Retina (tissue), 1 donor: ENCODE data around the gene SLC4A1AP.
"Not testable (repeated sequence)": the region's sequence is repeated elsewhere in the genome, so short reads cannot be mapped to it uniquely, and the experiment has no call there.

Experiments
- DNase-seq: peaks from one replicate; pipeline ENCODE4 v3.0.0-alpha.2; 2016

Gene SLC4A1AP

DNA sequence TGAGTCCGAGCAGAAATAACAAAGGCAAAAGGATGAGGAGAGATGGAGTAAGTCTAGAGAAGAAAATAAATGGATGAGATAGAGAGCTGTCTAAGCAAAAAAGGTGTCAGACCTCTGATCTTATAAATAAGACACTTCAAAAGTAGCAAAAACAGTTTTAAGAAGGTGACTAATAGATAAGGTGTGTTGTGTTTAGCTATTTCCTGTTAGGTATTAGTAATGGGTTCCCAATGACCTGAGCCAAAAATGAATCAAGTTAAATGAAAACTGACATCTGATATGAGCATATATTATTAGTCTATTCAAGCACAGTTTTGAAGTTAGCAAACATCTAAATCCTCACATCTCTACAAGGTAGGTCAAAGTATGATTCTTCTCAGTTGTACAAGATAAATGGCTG, 10.9 kb upstream of the SLC4A1AP start:
- DNase-seq, result no peak

DNA sequence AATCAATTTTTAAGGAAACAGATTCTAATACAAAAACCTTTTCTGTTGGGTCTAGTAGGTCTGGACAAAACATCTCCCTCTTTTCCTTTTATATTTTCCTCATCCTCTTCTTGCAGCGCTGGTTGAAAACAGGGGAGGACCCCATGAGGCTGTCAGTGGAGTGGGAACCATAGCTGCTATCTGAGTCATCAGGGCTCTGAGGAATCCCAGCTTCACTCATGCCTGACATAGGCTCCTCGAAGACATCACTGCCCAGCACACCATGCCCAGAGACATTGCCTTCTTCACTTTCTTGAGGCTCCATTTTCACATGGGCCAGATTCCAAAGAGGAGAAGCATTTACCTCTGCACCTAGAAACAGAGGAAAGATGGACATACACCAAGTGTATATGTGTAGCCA, 10.3 kb upstream of the SLC4A1AP start:
- no peak for DNase-seq

DNA sequence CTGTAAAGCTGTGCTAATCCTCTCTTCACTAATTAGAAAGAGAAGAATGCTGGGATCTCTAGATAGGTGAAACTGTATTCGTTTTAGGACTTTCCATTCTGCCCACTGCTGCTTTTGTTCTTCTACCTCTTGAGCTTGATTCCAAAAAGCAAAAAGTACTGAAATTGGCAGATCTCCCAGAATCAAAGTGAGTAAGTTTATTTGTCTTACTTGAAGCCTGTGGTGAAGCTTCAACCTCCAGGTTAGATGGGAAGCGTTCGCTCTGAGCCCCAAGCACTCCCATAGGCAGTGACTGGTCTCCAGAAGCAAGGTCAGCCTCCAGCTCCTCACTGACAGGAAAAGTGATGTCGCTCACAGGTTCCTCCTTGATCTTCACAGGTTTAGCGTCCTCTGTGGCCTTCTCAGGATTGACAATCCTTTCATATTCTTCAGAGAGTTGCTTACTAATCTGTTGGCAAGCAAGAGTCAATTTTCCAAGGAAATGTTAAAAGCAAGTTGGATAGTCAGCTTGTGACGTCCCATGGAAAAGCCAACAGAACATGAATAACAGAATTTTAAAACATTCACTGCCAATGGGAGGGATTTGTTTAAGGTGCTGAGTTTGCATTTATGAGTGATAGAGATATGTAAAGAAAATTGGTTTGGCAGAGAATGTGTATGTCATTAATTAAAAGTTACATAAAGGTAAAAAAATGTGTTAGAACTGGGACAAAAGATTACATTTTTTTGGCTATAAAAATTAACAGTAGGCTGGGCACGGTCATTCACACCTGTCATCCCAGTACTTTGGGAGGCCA, 8.3 kb upstream of the SLC4A1AP start:
- no peak for DNase-seq

DNA sequence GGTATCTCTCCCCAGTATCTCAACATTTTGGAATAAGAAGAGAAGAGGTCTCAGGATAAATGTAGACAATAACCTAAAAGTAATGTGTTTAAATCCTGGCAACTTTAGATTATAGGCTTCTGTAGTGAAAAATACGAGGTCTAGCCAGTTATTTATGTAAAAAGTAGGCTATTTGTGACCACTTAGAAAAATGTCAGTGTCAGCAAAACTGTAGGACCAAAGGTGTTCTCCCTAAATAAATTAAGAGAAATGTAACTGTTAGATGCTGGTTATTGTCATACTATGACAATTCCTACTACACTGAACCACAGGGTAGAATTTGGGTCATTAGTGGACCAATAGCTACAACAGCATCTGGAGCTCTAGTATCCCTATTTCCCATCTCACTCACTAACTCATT, 2.3 kb upstream of the SLC4A1AP start:
- no peak for DNase-seq

DNA sequence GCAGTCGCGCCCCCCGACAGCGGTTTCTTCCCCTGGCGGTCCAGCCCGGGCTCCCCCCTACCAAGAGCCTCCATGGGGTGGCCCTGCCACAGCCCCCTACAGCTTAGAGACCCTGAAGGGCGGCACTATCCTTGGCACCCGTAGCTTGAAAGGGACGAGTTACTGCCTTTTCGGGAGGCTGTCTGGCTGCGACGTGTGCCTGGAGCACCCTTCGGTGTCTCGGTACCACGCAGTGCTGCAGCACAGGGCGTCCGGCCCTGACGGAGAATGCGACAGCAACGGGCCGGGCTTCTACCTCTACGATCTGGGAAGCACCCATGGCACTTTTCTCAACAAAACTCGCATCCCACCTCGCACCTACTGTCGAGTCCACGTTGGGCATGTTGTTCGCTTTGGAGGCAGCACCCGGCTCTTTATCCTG, 475 bp downstream of the SLC4A1AP start:
- DNase-seq, result no peak

DNA sequence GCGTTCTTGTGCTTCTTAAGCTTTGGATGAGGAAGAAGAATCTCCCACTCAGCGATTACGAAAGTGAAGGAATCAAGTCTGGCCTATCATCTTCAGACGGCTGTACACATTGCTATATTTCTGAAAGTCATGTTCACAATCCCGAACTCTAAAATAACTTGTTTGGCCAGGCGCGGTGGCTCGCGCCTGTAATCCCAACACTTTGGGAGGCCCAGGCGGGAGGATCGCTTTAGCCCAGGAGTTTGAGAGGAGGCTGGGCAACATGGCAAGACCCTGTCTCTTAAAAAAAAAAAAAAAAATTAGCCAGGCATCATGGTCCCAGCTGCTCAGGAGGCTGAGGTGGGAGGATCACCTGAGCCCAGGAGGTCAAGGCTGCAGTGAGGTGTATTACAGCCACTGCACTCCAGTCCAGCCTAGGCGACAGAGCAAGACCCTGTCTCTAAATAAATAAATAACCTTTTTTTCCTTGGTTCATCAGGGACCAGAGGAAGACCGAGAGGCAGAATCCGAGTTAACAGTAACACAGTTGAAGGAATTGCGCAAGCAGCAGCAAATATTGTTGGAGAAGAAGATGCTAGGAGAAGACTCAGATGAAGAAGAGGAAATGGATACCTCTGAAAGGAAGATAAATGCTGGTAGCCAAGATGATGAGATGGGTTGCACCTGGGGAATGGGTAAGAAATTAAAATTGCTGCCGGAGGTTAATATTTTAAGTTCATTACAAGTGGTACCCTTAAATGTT, 1.1 kb downstream of the SLC4A1AP start:
- DNase-seq, result no peak

DNA sequence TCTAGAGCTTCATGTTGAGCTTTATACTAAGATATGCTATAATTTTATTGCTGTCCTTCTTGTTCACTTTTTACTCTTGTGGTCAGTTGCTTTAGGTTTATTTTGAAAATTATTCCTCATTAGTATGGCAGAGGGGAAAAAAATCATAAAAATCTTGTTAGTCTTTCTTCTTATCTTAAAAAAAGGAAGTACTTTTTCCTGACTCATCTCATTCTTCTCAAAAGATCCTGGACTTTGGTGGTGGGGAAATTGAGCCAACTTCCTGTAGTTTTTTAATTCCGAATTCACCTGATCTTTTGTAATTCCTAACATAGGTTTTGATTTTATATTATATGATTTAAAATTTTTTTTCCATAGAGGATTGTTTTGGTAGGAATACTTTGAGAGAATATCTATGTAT, 3.8 kb downstream of the SLC4A1AP start:
- DNase-seq, result no peak

DNA sequence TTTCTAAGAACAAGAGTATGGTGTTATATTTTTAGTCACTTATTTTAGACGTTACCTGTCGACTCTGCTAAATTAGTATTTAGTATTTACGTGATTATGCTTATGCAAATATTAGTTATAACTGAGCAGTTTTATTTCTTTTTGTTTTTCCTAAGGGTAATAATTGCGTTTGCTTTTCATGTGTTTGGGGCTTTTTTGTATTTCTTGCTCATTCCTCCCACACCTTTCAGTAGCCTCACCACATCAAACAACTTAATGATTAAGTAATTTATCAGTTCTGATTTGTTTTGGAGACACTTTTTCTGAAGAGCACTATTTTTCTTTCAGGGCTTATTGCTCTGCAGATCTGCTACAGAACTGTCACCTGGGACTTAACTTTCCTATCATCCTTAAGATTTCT, 7.5 kb downstream of the SLC4A1AP start:
- no peak for DNase-seq

DNA sequence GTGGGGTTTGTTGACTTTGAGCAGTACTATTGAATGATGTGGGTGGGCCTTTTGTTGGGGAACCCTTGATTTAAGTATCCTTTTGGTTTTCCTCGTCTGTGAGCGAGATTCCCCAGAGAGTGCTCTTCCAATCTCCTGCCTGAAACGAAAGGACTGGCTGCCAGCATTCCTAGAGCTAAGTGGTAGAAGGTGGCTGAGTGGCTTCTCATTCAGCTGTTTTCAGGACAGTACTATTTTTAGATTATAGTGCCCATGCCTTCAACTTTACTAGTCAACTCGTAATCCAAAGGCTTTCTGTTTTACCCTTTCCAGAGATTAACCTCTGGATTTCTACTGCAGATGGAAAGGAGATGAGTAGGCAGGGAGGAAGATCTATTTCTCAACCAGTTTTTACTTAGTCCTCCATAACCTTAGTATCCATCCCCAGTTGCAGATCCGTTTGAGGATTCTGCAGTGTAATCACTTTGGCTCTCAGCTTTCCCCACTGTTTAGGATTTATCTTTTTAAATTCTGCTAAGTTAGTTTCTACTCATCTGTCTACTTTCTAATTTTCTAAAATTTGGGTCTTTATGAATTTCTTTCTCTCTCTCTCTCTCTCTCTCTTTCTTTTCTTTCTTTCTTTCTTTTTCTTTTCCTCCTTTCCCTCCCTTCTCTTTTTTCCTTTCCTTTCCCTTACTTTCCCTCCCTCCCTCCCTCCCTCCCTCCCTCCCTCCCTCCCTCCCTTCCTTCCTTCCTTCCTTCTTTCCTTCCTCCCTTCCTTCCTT, 9.2 kb downstream of the SLC4A1AP start:
- no peak for DNase-seq

DNA sequence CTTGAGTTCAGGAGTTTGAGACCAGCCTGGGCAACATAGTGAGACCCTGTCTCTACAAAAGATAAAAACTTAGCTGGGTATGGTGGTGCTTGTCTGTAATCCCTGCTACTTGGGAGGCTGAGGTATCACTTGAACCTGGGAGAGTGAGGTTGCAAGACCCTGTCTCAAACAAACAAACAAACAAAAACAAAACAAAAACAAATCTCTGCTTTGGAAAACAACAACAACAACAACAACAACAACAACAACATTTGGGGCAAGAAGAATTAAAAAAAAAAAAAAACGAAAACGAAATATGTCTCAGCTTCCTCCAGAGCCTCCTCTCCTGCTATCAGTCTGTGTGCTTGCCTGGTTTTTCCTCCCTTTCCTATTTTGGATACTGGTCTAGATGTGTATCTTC, 16.9 kb downstream of the SLC4A1AP start:
- no peak for DNase-seq

DNA sequence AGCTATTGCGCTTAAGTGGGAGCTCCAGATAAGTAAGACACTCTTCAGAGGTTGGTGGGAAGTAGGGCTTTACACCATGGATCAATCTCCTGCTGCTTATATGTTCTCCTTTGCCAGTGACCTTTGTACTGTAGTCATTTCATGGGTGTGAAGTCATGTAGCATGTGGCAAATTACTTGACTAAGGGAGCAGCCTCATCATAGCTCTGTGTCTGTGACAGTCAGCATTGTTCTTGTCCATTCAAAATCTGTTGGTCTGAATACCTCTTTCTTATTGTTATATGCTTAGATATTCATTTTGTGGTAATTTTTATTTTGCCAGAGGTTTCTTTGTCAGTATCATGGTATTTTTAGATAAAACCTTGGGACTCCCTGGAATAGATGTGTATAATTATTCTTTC, 18.2 kb downstream of the SLC4A1AP start:
- no peak for DNase-seq

DNA sequence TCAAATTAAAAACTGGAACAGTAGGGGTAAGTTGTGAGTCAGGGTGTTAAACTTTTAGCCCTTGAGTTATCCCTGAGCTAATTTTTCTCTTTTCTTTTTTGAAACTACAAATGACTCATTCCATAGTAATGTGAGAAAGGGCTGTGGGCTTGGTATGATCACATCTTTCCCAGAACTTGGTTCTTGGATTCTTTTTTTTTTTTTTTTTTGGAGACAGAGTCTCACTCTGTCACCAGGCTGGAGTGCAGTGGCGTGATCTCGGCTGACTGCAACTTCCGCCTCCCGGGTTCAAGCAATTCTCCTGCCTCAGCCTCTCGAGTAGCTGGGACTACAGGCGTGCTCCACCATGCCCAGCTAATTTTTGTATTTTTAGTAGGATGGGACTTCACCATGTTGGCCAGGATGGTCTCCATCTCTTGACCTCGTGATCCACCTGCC, 18.7 kb downstream of the SLC4A1AP start:
- DNase-seq, result not testable (repeated sequence)

DNA sequence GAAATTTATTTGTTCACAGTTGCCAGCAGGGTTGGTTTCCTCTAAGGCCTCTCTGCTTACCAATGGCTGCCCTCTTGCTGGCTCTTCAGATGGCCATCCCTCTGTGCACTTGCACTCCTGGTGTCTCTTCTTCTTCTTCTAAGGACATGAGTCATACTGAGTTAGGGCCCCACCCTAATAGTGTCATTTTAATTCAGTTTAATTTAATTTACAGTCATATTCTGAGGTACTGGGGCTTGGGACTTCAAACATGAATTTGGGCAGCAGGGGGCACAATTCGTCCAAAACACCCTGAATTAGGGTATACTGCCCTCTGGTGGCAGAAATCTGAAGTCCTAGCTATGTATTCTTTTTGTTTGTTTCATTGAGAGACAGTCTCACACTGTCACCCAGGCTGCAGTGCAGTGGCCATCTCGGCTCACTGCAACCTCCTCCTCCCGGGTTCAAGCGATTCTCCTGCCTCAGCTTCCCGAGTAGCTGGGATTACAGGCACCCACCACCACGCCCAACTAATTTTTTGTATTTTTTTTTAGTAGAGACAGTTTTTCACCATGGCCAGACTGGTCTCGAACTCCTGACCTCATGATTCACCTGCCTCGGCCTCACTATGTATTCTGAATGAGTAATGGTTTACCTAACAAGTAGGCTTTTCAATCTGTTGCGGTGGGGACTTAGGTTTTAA, 19.8 kb downstream of the SLC4A1AP start:
- peak; percentile 81 for DNase-seq

DNA sequence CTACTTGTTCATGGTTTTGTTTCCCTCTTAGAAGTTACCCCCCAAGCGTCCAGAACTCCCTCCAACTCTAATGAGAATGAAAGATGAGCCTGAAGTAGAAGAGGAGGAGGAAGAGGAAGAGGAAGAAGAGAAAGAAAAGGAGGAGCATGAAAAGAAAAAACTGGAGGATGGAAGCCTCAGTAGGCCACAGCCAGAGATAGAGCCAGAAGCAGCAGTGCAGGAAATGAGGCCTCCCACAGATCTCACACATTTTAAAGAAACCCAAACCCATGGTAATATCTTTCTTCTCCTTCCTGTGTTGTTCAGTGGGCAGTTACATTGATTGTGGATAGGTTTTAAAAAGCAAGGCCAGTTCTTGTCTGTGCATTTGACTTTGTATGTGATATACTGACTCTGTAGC, 21.3 kb downstream of the SLC4A1AP start:
- DNase-seq, result not testable (repeated sequence)

DNA sequence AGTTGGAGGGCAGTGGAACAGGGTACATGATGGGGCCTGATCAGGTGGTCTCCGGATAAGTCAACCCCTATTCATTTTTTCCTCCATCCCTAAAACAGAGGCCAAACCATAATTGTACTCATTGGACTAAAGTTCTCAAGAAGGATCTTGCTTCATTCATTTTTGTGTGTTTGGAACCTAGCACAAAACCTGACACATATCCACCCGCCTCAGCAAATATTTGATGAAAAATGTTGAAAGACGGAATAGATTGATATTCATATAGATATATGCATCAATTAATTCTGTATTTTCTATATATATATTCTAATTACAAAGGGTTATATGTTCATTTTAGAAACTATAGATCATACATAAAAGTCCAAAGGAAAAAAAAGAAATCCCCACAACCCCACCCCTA, 21.9 kb downstream of the SLC4A1AP start:
- no peak for DNase-seq

DNA sequence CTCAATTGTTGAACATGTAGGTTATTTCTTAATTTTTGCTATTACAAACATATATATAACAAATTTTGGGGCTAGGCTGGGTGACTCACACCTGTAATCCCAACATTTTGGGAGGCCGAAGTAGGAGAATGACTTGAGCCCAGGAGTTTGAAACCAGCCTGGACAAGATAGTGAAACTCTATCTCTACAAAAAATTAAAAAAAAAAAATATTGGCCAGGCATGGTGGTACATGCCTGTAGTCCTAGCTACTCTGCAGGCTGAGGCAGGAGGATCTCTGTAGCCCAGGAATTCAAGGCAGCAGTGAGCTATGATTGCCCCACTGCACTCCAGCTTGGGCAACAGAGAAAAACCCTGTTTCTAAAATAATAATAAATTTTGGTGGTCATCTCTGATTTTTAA, 23.5 kb downstream of the SLC4A1AP start:
- DNase-seq, result no peak

DNA sequence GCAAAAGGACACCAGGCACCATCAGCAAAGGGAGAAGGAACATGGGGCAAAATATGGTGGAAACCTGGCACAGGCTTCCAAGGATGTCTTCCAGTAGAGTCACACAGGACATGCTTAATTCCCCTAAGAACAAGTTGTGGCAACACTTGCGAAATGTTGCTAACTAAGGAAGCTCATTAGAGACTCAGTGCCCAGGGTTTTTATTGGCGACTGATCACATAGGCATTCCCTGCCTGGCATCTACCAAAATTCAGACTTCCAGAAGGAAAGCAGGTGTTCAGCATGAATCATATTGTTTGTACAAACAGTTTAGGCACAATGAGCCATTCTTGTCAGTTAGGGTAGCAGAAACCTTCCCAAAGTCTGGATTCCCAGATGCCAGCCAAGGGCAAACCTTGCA, 25.7 kb downstream of the SLC4A1AP start:
- no peak for DNase-seq

DNA sequence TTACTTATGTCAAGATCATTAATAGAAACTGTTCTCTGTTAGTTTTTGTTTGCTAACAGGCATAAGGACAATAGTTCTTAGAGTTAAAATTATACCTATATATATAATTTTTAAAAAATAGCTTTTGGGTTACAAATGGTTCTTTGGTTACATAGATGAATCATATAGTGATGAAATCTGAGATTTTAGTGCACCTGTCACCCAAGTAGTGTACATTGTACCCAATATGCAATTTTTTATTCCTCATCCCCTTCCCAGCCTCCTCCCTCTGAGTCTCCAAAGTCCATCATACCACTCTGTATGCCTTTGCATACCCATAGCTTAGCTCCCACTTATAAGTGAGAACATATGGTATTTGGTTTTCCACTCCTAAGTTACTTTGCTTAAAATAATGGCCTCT, 26.4 kb downstream of the SLC4A1AP start:
- DNase-seq, result no peak

DNA sequence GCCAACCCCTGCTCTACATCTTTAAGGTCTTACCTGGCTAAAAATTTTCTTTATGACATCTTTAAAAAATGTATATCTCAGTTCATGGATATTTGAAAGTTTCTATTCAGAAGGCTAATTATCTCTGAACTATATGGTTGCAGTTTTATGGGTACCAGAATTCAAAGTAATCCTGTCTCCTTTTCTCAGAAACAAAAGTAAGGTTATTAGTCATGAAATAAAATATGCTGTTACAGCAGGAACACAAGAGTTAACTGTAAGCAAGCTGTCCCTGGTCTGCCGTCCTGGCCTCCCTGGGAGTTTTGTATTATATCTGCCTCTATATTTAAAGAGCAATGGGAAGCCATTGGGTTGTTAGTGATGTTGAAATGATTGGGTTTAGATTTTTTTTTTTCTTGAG, 34.0 kb downstream of the SLC4A1AP start:
- DNase-seq, result no peak

DNA sequence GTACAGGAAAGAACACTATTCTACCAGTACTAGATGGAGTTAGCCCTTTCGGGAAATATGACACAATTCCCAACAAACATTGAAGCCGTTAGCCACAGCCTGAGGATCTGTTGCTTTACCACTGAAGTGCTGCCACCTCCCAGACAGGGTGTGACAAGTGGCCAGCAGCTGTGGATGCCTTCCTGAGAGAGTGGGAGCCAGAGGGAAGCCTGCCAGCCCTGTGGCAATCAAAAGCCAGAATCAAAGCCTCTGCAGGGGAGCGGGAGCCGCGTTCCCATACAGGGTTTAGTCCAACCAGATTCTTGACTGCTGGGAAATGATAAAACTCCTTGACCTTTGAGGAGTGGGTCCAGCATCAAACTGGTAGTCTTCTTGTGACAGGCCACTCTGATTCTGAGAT, 38.0 kb downstream of the SLC4A1AP start:
- no peak for DNase-seq

DNA sequence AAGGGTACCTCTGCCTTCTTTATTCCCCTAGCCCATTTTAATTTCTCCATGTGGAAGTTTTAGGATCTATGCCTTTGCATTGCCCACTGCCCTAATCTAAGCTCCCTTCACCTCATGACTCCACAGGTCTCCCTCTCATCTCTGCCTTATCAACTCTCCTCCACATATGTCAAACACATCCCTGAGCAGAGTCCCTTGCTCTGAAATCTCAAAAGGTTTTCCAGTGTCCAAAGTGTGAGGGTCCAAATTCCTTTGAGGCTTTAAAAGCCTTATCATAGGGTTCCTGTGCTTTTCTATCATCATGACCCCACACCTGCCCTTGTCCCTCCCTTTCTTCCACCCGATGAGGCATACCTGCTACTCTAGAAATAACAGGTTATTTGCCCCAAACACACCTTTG, 38.6 kb downstream of the SLC4A1AP start:
- DNase-seq, result no peak

DNA sequence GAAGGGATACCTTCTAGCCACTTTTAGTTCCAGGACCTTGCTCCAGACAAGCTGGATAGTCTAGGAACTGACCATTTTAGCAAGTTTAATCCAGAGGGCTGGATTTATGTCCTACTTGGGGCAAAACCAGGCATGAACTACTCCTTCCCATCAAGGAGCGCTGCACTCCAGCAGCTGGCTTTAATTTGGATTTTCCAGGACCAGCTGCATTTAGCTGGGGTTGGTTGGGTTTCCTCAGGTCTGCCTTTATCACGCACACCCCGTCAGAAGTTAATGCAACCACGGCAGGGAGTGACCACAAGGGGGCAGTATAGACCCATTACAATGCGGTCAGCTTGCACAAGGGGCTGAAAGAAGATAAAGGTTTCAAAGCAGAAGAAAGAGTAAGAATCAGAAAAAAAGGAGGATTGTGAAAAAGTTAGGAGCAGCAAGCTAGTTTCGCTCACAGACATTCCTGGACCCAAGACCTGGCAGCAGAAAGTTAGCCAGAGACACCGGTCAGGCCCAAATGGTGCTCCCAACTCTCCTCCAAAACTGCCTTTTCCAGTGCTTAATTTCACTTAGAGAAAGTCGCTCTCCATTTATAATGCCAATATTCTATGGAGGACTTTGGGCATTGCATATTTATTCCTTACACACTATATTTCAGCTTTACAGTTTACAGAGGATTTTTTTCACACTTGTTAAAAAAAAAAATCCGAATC, 40.1 kb downstream of the SLC4A1AP start:
- peak; percentile 84 for DNase-seq
